HepG2 (cell line): ENCODE measurements around the gene KNG1. TPM values are rescaled to one million over a fixed set of nuclear protein-coding genes. Genes with fewer than 3 reads are reported as not detected.

Source experiments
- GATAD1 ChIP-seq: IDR thresholded peaks from 2 replicates; pipeline ENCODE4 v1.6.1; 2016; ENCODE audit warnings: missing genetic modification reagents, missing compliant biosample characterization
- HNF4A ChIP-seq: sonication (generic); formaldehyde crosslinking; IDR thresholded peaks from 2 replicates; pipeline ENCODE4 v1.4.0; 2020; ENCODE audit warnings: missing genetic modification reagents
- HNRNPH1 ChIP-seq: fragments of 200-400 bp; formaldehyde crosslinking; optimal IDR thresholded peaks from 2 replicates; pipeline ENCODE3; 2017; ENCODE audit warnings: mild to moderate bottlenecking, low read depth, low read length
- IKZF4 ChIP-seq: sonication (generic); formaldehyde crosslinking; IDR thresholded peaks from 2 replicates; pipeline ENCODE4 v1.5.1; 2020; ENCODE audit warnings: borderline replicate concordance, mild to moderate bottlenecking, low read depth, missing genetic modification reagents; ENCODE audit errors: not compliant biosample characterization
- JUNB ChIP-seq: sonication (generic); formaldehyde crosslinking; IDR thresholded peaks from 2 replicates; pipeline ENCODE4 v1.8.0; 2022; ENCODE audit warnings: missing genetic modification reagents, mild to moderate bottlenecking, borderline replicate concordance
- LRRFIP1 ChIP-seq: sonication (generic); formaldehyde crosslinking; conservative IDR thresholded peaks from 2 replicates; pipeline ENCODE4 v1.4.0; 2020; ENCODE audit warnings: missing genetic modification reagents
- NPAS2 ChIP-seq: sonication (generic); formaldehyde crosslinking; IDR thresholded peaks from 2 replicates; pipeline ENCODE4 v1.8.0; 2022; ENCODE audit warnings: mild to moderate bottlenecking, missing genetic modification reagents, borderline replicate concordance
- NR2F1 ChIP-seq, 2 experiments: fragments of 450-650 bp in 1 of 2; formaldehyde crosslinking in 1 of 2; IDR thresholded peaks; 2 replicates each; pipeline versions ENCODE4 v1.5.0 to v1.6.1; 2016 to 2020; ENCODE audit warnings: mild to moderate bottlenecking in 1 of 2, missing compliant biosample characterization in 1 of 2, missing genetic modification reagents in 1 of 2, moderate library complexity in 1 of 2
- PHF8 ChIP-seq: sonication (generic); formaldehyde crosslinking; IDR thresholded peaks from 2 replicates; pipeline ENCODE4 v1.5.0; 2020; ENCODE audit warnings: missing genetic modification reagents
- SSRP1 ChIP-seq: IDR thresholded peaks from 2 replicates; pipeline ENCODE4 v1.6.1; 2016; ENCODE audit warnings: control low read depth
- ZNF512B ChIP-seq: sonication (generic); formaldehyde crosslinking; IDR thresholded peaks from 2 replicates; pipeline ENCODE4 v1.5.1; 2020; ENCODE audit warnings: missing genetic modification reagents, mild to moderate bottlenecking, borderline replicate concordance
- ZNF562 ChIP-seq: sonication (generic); formaldehyde crosslinking; IDR thresholded peaks from 2 replicates; pipeline ENCODE4 v1.8.0; 2022; ENCODE audit warnings: missing genetic modification reagents, borderline replicate concordance
- ZNF614 ChIP-seq: IDR thresholded peaks from 2 replicates; pipeline ENCODE4 v1.6.1; 2018; ENCODE audit warnings: missing biosample characterization, missing genetic modification reagents, inconsistent platforms, borderline replicate concordance
- ZNF790 ChIP-seq: sonication (generic); formaldehyde crosslinking; IDR thresholded peaks from 2 replicates; pipeline ENCODE4 v1.8.0; 2022; ENCODE audit warnings: missing genetic modification reagents, mild to moderate bottlenecking, borderline replicate concordance
- polyA plus RNA-seq, 8 experiments: library from polyadenylated mRNA; depleted of rRNA in 3 of 8; stranded (reverse) in 7 of 8; unstranded in 1 of 8; fragments of >200 nt; fragmentation: Illumina TruSeq in 4 of 8; extraction: Trizol in 4 of 8; gene quantifications; 2 replicates each; pipeline versions ENCODE4 v1.2.1 to v1.2.3, GENCODE V29; 2011 to 2016; ENCODE audit warnings: low read depth in 4 of 8, missing spikeins in 1 of 8, mixed read lengths in 1 of 8; ENCODE audit not compliant: insufficient read depth in 1 of 8
- total RNA-seq, 5 experiments: library from RNA; depleted of rRNA; stranded (reverse); fragments of >200 nt; fragmentation: Illumina TruSeq; extraction: Trizol; gene quantifications; 2 replicates each; pipeline ENCODE4 v1.2.3, GENCODE V29; 2016; ENCODE audit warnings: low read depth in 1 of 5
- TF ChIP-seq, protein P1 (sequence below), 2 experiments: IDR thresholded peaks; 2 replicates each; pipeline ENCODE4 v1.6.1; 2011 to 2012; ENCODE audit warnings: low read length in 2 of 2, borderline replicate concordance in 1 of 2, low read depth in 1 of 2, mild to moderate bottlenecking in 1 of 2, moderate library complexity in 1 of 2
- TF ChIP-seq, protein P2 (sequence below): sonication (generic); formaldehyde crosslinking; IDR thresholded peaks from 2 replicates; pipeline ENCODE4 v1.5.1; 2020; ENCODE audit warnings: missing genetic modification reagents, mild to moderate bottlenecking, borderline replicate concordance

KNG1 gene
- total and polyA plus RNA-seq, 2 of the 13 experiments (the other 11 are each of a cell fraction or from before 2014, with no cell fraction given), result 6.5 to 7.0 TPM

DNA sequence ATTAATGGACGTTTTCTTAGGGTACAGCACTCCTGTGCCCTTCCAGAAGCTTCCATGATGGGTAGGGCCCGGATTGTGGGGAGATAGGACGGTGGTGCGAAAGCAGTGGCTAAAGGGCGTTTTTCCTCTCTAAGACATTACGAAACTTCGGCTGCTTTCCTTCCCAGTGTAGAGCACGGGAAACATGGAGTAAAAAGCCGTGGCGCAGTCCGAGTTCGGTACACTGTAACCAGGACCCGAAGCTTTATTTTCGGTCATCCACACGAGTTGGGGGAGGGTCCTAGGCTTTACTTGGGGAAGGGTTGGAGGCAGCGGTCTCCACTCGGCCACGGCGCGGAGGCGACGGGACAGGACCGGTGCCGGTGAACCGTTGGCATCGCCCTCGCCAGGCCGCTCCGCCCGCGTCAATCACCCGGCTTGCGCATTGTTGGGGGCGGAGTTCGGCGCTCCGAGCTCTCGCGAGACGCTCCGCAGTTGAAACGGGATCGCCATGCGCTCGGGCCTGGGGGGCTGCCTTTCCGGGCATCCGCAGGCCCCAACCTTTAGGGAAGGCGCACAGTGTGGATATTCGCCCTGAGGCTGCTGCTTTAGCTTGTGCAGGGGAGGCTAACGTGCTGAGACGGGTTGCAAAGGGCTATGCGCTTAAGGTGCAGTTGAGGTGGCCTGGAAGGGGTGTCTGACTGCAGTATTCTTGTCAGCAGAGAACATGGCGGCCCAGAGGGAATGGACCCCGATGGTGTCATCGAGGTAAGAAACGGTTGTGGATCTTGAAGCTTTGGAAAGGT lies 66.8 kb downstream of the KNG1 start (continued):
- TF ChIP-seq, protein P1, sequence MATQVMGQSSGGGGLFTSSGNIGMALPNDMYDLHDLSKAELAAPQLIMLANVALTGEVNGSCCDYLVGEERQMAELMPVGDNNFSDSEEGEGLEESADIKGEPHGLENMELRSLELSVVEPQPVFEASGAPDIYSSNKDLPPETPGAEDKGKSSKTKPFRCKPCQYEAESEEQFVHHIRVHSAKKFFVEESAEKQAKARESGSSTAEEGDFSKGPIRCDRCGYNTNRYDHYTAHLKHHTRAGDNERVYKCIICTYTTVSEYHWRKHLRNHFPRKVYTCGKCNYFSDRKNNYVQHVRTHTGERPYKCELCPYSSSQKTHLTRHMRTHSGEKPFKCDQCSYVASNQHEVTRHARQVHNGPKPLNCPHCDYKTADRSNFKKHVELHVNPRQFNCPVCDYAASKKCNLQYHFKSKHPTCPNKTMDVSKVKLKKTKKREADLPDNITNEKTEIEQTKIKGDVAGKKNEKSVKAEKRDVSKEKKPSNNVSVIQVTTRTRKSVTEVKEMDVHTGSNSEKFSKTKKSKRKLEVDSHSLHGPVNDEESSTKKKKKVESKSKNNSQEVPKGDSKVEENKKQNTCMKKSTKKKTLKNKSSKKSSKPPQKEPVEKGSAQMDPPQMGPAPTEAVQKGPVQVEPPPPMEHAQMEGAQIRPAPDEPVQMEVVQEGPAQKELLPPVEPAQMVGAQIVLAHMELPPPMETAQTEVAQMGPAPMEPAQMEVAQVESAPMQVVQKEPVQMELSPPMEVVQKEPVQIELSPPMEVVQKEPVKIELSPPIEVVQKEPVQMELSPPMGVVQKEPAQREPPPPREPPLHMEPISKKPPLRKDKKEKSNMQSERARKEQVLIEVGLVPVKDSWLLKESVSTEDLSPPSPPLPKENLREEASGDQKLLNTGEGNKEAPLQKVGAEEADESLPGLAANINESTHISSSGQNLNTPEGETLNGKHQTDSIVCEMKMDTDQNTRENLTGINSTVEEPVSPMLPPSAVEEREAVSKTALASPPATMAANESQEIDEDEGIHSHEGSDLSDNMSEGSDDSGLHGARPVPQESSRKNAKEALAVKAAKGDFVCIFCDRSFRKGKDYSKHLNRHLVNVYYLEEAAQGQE (IDR thresholded peaks at IDR 0.05; ENCODE audit: borderline replicate concordance in 1 of 2, low read depth in 1 of 2, low read length in 2 of 2), result peak in 1 of 2 experiments; percentile 8; a peak in 1 of 4 replicates
- TF ChIP-seq HNRNPH1, result no peak
- no peak for TF ChIP-seq ZNF562 (CRISPR knock-in tag)
- no peak for TF ChIP-seq HNF4A (CRISPR knock-in tag)
- TF ChIP-seq NR2F1 (CRISPR knock-in tag; IDR thresholded peaks at IDR 0.05), result no peak
- no peak for TF ChIP-seq NPAS2
- TF ChIP-seq PHF8 (CRISPR knock-in tag), result peak; percentile 48
- TF ChIP-seq JUNB (CRISPR knock-in tag), result no peak
- peak; percentile 74 for TF ChIP-seq GATAD1 (CRISPR knock-in tag)
- TF ChIP-seq ZNF790 (CRISPR knock-in tag), result no peak
- TF ChIP-seq LRRFIP1, result no peak
- TF ChIP-seq IKZF4 (CRISPR knock-in tag), result no peak
- TF ChIP-seq SSRP1, result no peak
- TF ChIP-seq ZNF614 (CRISPR knock-in tag), result no peak
- no peak; the same call in 1 of the 2 replicates for TF ChIP-seq ZNF512B
- TF ChIP-seq, protein P2, sequence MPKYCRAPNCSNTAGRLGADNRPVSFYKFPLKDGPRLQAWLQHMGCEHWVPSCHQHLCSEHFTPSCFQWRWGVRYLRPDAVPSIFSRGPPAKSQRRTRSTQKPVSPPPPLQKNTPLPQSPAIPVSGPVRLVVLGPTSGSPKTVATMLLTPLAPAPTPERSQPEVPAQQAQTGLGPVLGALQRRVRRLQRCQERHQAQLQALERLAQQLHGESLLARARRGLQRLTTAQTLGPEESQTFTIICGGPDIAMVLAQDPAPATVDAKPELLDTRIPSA (CRISPR knock-in tag), result 0 out of 2 replicates have a peak, but pooled peaks have one; percentile 12
